Measurements from ENCODE around the gene RAVER1. TPM values are rescaled to one million over a fixed set of nuclear protein-coding genes. Genes with fewer than 3 reads are reported as not detected.
"Not testable (repeated sequence)": the region's sequence is repeated elsewhere in the genome, so short reads cannot be mapped to it uniquely, and the experiment has no call there.

Gene RAVER1
- total RNA-seq, 1 donor, result 47.9 TPM

GRCh38 chr19:10291554-10292205 lies 41.6 kb downstream of the RAVER1 start:
- DNase-seq (ENCODE audit: low read depth in 2 of 3, low spot score in 2 of 3), result no peak

DNA sequence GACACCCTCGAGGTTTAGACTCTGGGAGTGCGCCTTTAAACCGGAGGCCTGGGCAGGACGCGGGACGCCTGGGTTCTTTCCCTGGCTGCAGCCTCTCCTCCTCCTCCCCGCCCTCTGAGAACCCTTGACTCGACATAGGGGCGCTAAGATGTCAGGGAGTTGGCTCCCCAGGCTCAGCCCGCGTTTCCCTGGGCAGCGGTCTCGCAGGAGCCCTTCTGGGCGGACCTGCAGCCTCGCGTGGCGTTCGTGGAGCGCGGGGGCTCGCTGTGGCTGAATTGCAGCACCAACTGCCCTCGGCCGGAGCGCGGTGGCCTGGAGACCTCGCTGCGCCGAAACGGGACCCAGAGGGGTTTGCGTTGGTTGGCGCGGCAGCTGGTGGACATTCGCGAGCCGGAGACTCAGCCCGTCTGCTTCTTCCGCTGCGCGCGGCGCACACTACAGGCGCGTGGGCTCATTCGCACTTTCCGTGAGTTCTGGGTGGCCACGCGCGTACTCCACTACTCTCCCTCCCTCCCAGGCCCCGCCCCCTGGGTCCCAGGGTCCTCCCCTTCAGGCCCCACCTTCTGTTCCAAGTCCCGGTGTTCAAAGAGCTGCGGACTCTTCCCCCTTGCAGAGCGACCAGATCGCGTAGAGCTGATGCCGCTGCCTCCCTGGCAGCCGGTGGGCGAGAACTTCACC lies 42.3 kb downstream of the RAVER1 start:
- no peak for DNase-seq (ENCODE audit: low read depth in 2 of 3, low spot score in 2 of 3)

- no peak for DNase-seq (ENCODE audit: low read depth in 2 of 3, low spot score in 2 of 3)
Observed at GRCh38 chr19:10290357-10290875, 42.9 kb downstream of the RAVER1 start.

DNA sequence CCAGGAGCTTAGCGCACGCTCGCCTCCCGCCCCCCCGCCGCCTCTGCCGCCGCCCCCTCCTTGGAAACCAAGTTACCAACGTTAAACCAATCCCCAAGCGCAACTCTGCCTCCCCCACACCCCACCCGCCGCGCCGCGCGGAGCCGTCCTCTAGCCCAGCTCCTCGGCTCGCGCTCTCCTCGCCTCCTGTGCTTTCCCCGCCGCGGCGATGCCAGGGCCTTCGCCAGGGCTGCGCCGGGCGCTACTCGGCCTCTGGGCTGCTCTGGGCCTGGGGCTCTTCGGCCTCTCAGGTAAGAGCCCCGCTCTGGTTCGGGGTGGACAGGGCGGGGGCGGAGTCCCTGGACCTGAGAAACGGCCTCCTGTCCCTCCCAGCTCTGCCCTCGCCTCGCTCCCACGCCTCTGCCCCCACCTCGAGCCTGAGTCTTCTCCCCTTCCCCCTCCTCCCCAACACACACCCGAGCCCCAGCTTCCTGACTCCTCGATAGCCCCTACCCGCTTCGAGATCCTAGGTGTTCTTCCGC lies 43.4 kb downstream of the RAVER1 start, which contains the start of gene ICAM5:
Gene ICAM5 (plus strand): TSS at position 117 of the 521 bp plus-strand sequence. CDS start 92 bp downstream, at position 209.
- no peak for DNase-seq (ENCODE audit: low read depth in 2 of 3, low spot score in 2 of 3)

DNA sequence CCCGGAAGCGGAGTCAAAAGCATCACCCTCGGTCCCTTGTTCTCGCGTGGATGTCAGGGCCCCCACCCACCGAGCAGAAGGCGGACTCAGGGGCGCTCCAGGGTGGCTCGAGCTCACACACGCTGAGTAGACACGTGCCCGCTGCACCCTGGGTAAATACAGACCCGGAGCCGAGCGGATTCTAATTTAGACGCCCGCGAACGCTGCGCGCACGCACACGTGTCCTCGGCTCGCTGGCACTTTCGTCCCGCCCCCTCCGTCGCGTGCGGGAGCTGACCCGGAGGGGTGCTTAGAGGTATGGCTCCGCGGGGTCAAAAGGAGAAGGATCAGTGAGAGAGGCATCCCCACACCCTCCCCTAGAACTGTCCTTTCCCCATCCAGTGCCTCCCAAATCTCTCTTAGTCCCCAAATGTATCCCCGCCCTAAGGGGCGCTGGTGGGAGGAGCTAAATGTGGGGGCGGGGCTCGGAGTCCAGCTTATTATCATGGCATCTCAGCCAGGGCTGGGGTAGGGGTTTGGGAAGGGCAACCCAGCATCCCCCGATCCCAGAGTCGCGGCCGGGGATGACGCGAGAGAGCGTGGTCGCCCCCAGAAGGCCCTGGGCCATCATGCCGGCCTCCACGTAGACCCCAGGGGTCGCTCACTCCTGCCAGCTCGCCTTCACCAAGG lies 44.0 kb downstream of the RAVER1 start:
- peak in 2 of 3 donors; percentile 74 to 77 for DNase-seq (ENCODE audit: low read depth in 2 of 3, low spot score in 2 of 3)

- peak in 1 of 3 donors; percentile 64 for DNase-seq (ENCODE audit: low read depth in 2 of 3, low spot score in 2 of 3)
Observed at GRCh38 chr19:10288662-10289166, 44.6 kb downstream of the RAVER1 start.

DNA sequence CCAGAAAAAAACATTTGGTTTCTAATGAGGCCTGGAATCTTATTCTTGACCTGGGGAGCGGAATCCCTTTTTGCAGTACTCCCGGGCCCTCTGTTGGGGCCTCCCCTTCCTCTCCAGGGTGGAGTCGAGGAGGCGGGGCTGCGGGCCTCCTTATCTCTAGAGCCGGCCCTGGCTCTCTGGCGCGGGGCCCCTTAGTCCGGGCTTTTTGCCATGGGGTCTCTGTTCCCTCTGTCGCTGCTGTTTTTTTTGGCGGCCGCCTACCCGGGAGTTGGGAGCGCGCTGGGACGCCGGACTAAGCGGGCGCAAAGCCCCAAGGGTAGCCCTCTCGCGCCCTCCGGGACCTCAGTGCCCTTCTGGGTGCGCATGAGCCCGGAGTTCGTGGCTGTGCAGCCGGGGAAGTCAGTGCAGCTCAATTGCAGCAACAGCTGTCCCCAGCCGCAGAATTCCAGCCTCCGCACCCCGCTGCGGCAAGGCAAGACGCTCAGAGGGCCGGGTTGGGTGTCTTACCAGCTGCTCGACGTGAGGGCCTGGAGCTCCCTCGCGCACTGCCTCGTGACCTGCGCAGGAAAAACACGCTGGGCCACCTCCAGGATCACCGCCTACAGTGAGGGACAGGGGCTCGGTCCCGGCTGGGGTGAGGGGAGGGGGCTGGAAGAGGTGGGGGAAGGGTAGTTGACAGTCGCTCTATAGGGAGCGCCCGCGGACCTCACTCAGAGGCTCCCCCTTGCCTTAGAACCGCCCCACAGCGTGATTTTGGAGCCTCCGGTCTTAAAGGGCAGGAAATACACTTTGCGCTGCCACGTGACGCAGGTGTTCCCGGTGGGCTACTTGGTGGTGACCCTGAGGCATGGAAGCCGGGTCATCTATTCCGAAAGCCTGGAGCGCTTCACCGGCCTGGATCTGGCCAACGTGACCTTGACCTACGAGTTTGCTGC lies 46.3 kb downstream of the RAVER1 start, which contains the start of gene ICAM4:
Gene ICAM4 (plus strand): TSS at position 153 of the 935 bp plus-strand sequence. CDS start 58 bp downstream, at position 211.
- peak in 1 of 3 donors; percentile 83 for DNase-seq (ENCODE audit: low read depth in 2 of 3, low spot score in 2 of 3)

DNA sequence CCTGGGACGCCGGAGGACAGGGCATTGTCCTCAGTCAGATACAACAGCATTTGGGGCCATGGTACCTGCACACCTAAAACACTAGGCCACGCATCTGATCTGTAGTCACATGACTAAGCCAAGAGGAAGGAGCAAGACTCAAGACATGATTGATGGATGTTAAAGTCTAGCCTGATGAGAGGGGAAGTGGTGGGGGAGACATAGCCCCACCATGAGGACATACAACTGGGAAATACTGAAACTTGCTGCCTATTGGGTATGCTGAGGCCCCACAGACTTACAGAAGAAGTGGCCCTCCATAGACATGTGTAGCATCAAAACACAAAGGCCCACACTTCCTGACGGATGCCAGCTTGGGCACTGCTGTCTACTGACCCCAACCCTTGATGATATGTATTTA lies 47.9 kb downstream of the RAVER1 start:
- DNase-seq (ENCODE audit: low read depth in 2 of 3, low spot score in 2 of 3), result no peak

DNA sequence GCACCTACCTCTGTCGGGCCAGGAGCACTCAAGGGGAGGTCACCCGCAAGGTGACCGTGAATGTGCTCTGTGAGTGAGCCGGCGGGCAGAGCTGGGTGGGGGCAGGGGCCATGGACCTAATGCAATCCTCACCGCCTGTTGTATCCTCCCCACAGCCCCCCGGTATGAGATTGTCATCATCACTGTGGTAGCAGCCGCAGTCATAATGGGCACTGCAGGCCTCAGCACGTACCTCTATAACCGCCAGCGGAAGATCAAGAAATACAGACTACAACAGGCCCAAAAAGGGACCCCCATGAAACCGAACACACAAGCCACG lies 48.4 kb downstream of the RAVER1 start:
- DNase-seq (ENCODE audit: low read depth in 2 of 3, low spot score in 2 of 3), result no peak

GRCh38 chr19:10284065-10284959 lies 49.0 kb downstream of the RAVER1 start:
- DNase-seq (ENCODE audit: low read depth in 2 of 3, low spot score in 2 of 3), result no peak

DNA sequence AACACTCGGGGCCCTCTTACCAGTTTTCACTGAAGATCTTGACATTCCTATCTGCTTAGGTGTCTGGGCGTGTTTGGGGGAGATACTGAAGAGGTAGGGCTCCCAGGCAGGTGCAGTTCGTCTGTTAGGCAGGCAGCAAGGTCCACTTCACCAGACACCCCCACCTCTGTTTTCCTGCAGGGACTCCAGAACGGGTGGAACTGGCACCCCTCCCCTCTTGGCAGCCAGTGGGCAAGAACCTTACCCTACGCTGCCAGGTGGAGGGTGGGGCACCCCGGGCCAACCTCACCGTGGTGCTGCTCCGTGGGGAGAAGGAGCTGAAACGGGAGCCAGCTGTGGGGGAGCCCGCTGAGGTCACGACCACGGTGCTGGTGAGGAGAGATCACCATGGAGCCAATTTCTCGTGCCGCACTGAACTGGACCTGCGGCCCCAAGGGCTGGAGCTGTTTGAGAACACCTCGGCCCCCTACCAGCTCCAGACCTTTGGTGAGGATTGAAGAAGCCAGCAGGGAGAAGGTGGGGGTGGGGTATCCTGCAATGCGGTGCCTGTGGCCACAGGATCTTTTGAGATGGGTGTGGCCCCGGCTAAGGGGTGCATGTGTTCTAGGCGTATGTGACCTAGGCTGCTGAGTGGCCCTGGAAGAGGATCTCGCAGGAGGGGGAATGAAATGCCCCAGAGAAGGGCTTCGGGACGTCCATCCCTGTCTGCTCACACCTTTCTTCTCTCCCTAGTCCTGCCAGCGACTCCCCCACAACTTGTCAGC lies 49.8 kb downstream of the RAVER1 start:
- no peak for DNase-seq (ENCODE audit: low read depth in 2 of 3, low spot score in 2 of 3)

- DNase-seq (ENCODE audit: low read depth in 2 of 3, low spot score in 2 of 3), result not testable (repeated sequence)
Observed at GRCh38 chr19:10282043-10282442, 51.3 kb downstream of the RAVER1 start.

DNA sequence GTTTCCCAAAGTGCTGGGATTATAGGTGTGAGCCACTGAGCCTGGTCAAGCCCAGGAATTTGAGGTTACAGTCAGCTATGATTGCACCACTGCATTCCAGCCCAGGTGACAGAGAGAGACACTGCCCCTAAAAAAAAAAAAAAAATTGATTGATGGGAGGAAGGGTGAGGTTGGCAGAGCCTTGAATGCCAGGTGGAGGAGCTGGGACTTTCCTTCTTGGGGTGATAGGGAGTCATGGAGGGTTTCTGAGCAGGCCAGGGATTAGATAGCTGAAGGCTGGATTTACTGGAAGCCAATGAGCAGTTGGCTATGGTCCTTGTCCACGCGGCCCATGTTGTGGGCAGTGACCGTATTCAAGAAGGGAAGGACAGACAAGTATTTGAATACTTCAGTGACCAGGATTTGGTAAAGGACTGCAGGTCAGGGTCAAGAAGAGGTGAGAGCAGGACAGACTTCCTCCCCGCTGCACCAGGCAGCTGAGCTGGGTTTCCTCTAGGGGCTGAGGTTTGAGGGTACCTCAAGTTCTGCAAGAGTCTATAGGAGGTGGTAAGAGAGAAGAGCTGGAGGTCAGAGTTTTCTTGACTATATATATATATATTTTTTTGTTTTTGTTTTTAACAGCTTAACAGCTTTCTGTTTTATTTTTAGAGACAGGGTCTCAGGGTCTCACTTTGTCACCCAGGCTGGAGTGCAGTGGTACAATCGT lies 53.4 kb downstream of the RAVER1 start:
- no peak for DNase-seq (ENCODE audit: low read depth in 2 of 3, low spot score in 2 of 3)

DNA sequence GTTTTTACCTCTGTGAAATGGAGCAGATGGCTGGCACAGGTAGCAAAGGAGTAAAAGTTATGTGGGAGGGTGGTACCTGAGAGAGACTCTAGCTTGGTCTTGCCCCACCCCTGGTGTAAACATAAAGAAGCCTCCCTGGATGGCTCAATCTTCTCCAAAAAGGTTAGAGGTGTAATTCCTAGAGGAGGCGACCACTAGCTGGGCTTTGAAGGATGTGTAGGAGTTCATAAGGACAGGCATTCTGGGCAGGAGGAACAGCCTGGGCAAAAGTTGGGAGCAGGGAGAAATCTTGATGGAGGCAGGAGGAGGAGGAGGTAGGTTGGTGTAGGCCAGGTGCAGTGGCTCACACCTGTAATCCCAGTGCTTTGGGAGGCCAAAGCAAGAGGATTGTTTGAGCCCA lies 54.4 kb downstream of the RAVER1 start:
- DNase-seq (ENCODE audit: low read depth in 2 of 3, low spot score in 2 of 3), result no peak

GRCh38 chr19:10277795-10278589 lies 55.3 kb downstream of the RAVER1 start:
- DNase-seq (ENCODE audit: low read depth in 2 of 3, low spot score in 2 of 3), result no peak

DNA sequence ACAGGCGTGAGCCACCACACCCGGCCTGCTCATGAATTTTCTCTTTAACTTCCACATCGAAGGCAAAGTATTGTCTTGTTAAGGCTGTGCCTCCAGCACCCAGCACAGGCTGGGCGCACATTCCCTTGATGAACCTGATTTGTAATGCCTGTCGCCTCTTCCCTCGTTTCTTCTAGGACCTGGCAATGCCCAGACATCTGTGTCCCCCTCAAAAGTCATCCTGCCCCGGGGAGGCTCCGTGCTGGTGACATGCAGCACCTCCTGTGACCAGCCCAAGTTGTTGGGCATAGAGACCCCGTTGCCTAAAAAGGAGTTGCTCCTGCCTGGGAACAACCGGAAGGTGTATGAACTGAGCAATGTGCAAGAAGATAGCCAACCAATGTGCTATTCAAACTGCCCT lies 58.7 kb downstream of the RAVER1 start:
- DNase-seq (ENCODE audit: low read depth in 2 of 3, low spot score in 2 of 3), result no peak
